Liver (tissue), 9 donors: ENCODE measurements around the gene TPRA1. TPM values are rescaled to one million over a fixed set of nuclear protein-coding genes. Genes with fewer than 3 reads are reported as not detected.

ENCODE experiments used
- DNase-seq: peaks from one replicate; pipeline ENCODE4 v3.0.0-alpha.2; 2017; ENCODE audit warnings: low spot score
- H3K27ac ChIP-seq, 2 donors: one replicate each; pipeline ENCODE4 v1.7.0; 2013; ENCODE audit warnings: inconsistent platforms in 2 of 2, low read length in 2 of 2, control low read depth in 1 of 2, low read depth in 1 of 2, mild to moderate bottlenecking in 1 of 2
- H3K27me3 ChIP-seq, 4 donors: one replicate each; pipeline versions ENCODE4 v1.6.1 to v1.7.0; 2013; ENCODE audit warnings: low read length in 3 of 4, inconsistent platforms in 1 of 4, mild to moderate bottlenecking in 1 of 4, moderate library complexity in 1 of 4; ENCODE audit not compliant: control insufficient read depth in 4 of 4, insufficient read depth in 4 of 4
- H3K36me3 ChIP-seq, 4 donors: one replicate each; pipeline versions ENCODE4 v1.6.1 to v1.7.0; 2013; ENCODE audit warnings: low read length in 3 of 4, mild to moderate bottlenecking in 3 of 4, low read depth in 1 of 4, moderate library complexity in 1 of 4; ENCODE audit not compliant: control insufficient read depth in 4 of 4, insufficient read depth in 3 of 4
- H3K4me1 ChIP-seq, 4 donors: one replicate each; pipeline versions ENCODE4 v1.6.1 to v1.7.0; 2013; ENCODE audit warnings: low read length in 3 of 4, mild to moderate bottlenecking in 3 of 4, moderate library complexity in 1 of 4; ENCODE audit not compliant: control insufficient read depth in 4 of 4, insufficient read depth in 4 of 4
- H3K4me3 ChIP-seq, 3 donors: one replicate each; pipeline versions ENCODE4 v1.6.1 to v1.7.0; 2013; ENCODE audit warnings: low read length in 3 of 3, control low read depth in 1 of 3, low read depth in 1 of 3, mild to moderate bottlenecking in 1 of 3
- H3K9ac ChIP-seq, 2 donors: one replicate each; pipeline ENCODE4 v1.7.0; 2013; ENCODE audit warnings: low read length in 2 of 2, mild to moderate bottlenecking in 2 of 2, moderate library complexity in 2 of 2, control low read depth in 1 of 2, low read depth in 1 of 2
- H3K9me3 ChIP-seq, 4 donors: one replicate each; pipeline versions ENCODE4 v1.6.1 to v1.7.0; 2013; ENCODE audit warnings: low read length in 3 of 4; ENCODE audit not compliant: control insufficient read depth in 4 of 4
- ATF3 ChIP-seq: IDR thresholded peaks from 2 replicates; pipeline ENCODE4 v1.6.1; 2016; ENCODE audit warnings: antibody characterized with exemption
- CTCF ChIP-seq: fragments of 150-350 bp; IDR thresholded peaks from 2 replicates; pipeline ENCODE4 v1.5.1; 2017; ENCODE audit warnings: improper control_type of control experiment, low read depth, low read length; ENCODE audit not compliant: missing input control
- EGR1 ChIP-seq, 2 donors: IDR thresholded peaks; 2 replicates each; pipeline ENCODE4 v1.6.1; 2016 to 2018; ENCODE audit warnings: antibody characterized with exemption in 2 of 2, low read depth in 2 of 2
- FOXA1 ChIP-seq: IDR thresholded peaks from 2 replicates; pipeline ENCODE4 v1.6.1; 2016; ENCODE audit warnings: antibody characterized with exemption
- FOXA2 ChIP-seq: IDR thresholded peaks from 2 replicates; pipeline ENCODE4 v1.6.1; 2016; ENCODE audit warnings: antibody characterized with exemption
- GABPA ChIP-seq, 2 donors: IDR thresholded peaks in 1 of 2; conservative IDR thresholded peaks in 1 of 2; 2 replicates each; pipeline ENCODE4 v1.6.1; 2016; ENCODE audit warnings: antibody characterized with exemption in 2 of 2, mild to moderate bottlenecking in 1 of 2, moderate library complexity in 1 of 2
- HNF4A ChIP-seq, 2 donors: conservative IDR thresholded peaks; 2 replicates each; pipeline ENCODE4 v1.6.1; 2016; ENCODE audit warnings: antibody characterized with exemption in 2 of 2, mild to moderate bottlenecking in 2 of 2
- HNF4G ChIP-seq: IDR thresholded peaks from 2 replicates; pipeline ENCODE4 v1.6.1; 2016; ENCODE audit warnings: antibody characterized with exemption
- JUND ChIP-seq, 2 donors: IDR thresholded peaks; 2 replicates each; pipeline ENCODE4 v1.6.1; 2016; ENCODE audit warnings: antibody characterized with exemption in 2 of 2
- MAX ChIP-seq: IDR thresholded peaks from 2 replicates; pipeline ENCODE4 v1.6.1; 2016; ENCODE audit warnings: antibody characterized with exemption
- NR2F2 ChIP-seq: IDR thresholded peaks from 2 replicates; pipeline ENCODE4 v1.6.1; 2016; ENCODE audit warnings: antibody characterized with exemption
- RAD21 ChIP-seq, 2 donors: IDR thresholded peaks; 2 replicates each; pipeline ENCODE4 v1.6.1; 2016; ENCODE audit warnings: antibody characterized with exemption in 2 of 2, mild to moderate bottlenecking in 2 of 2
- REST ChIP-seq: IDR thresholded peaks from 2 replicates; pipeline ENCODE4 v1.6.1; 2016; ENCODE audit warnings: antibody characterized with exemption, mild to moderate bottlenecking
- RXRA ChIP-seq, 2 donors: IDR thresholded peaks; 2 replicates each; pipeline ENCODE4 v1.6.1; 2017 to 2018; ENCODE audit warnings: antibody characterized with exemption in 2 of 2, mild to moderate bottlenecking in 1 of 2
- SP1 ChIP-seq: IDR thresholded peaks from 2 replicates; pipeline ENCODE4 v1.6.1; 2018; ENCODE audit warnings: antibody characterized with exemption, mild to moderate bottlenecking
- TAF1 ChIP-seq: conservative IDR thresholded peaks from 2 replicates; pipeline ENCODE4 v1.6.1; 2016; ENCODE audit warnings: antibody characterized with exemption, mild to moderate bottlenecking
- YY1 ChIP-seq: IDR thresholded peaks from 2 replicates; pipeline ENCODE4 v1.6.1; 2016; ENCODE audit warnings: antibody characterized with exemption, mild to moderate bottlenecking
- WGBS: extraction: QIAGEN DNeasy Blood & Tissue Kit; methylation state at CpG from one replicate; pipeline ENCODE4 v1.1.7; 2013; 5-methylcytosine and 5-hydroxymethylcytosine counted together
- polyA plus RNA-seq, 2 donors: library from polyadenylated mRNA; stranded (reverse) in 1 of 2; unstranded in 1 of 2; fragments of 200-250 nt in 1 of 2; fragments of >200 nt in 1 of 2; fragmentation: Nextera tagmentation in 1 of 2; extraction: Ambion mirVana in 1 of 2; gene quantifications; one replicate each; pipeline versions ENCODE4 v1.2.1 to v1.2.3, GENCODE V29; 2013 to 2015
- total RNA-seq, 2 donors: library from RNA; depleted of rRNA; stranded (reverse); fragments of >200 nt; gene quantifications; one replicate each; pipeline ENCODE4 v1.2.3, GENCODE V29; 2014
- TF ChIP-seq, protein P1 (sequence below): IDR thresholded peaks from 2 replicates; pipeline ENCODE4 v1.6.1; 2016; ENCODE audit warnings: antibody characterized with exemption
- donor health status: healthy.
- donor health status: healthy.
- donor health status: healthy.
- donor health status: healthy.
- donor health status: healthy.

The TPRA1 gene
- total and polyA plus RNA-seq, 4 donors, result 17.3 to 27.1 (median 21.3) TPM

- WGBS, result 87% methylated on average over 5 of the region's 5 CpGs
- no peak overlapping the region for H3K27ac ChIP-seq
- TF ChIP-seq ATF3 (no peak), RXRA (IDR thresholded peaks at IDR 0.05) (no peak), REST (no peak)
- peak; percentile 50 for DNase-seq
- H3K9ac ChIP-seq, result no peak overlapping the region
- H3K9me3 ChIP-seq, result no peaks in the 10 kb centered on the region
- no peak overlapping the region for H3K4me3 ChIP-seq
- peaks cover 8 to 23% (median 18%) of the 10 kb centered on the region in 4 donors for H3K4me1 ChIP-seq
- no peaks in the 10 kb centered on the region for H3K27me3 ChIP-seq
- no peaks in the 10 kb centered on the region for H3K36me3 ChIP-seq
Observed at GRCh38 chr3:127593178-127593577, 2.6 kb upstream of the TPRA1 start.

DNA sequence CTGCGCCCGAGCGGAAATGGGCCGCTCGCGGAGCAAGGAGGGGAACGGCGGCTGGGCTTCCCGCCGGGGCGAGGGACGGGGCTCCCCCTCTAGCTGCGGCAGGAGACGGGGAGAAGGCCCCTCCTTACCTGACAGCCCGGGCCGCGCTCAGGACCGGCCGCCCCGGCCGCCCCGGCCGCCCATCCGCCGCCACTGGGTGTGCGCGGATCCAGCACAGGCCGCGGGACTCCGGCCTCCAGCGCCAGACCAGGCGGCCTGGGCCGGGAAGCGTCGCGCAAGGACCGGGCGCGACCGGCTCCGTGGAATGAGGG is 296 bp downstream of the TPRA1 start:
- DNase-seq, result peak; percentile 47
- Histone ChIP-seq H3K36me3 (no peaks in the 10 kb centered on the region), H3K9ac (peak overlapping the region; percentile 72 to 93), H3K4me3 (peak overlapping the region; percentile 72 to 86 (median 85)), H3K4me1 (peaks cover 5 to 29% (median 23%) of the 10 kb centered on the region in 4 donors), H3K27me3 (no peaks in the 10 kb centered on the region), H3K9me3 (no peaks in the 10 kb centered on the region), H3K27ac (peak overlapping the region; percentile 88)
- under 1% methylated on average over 41 of the region's 41 CpGs for WGBS
- TF ChIP-seq RAD21 (IDR thresholded peaks at IDR 0.05) (no peak), FOXA1 (no peak), RXRA (IDR thresholded peaks at IDR 0.05) (no peak), FOXA2 (no peak), YY1 (no peak), MAX (no peak), HNF4A (conservative IDR thresholded peaks at IDR 0.05) (no peak), JUND (IDR thresholded peaks at IDR 0.05) (no peak), SP1 (no peak), CTCF (no peak), REST (no peak), TAF1 (no peak), GABPA (IDR thresholded peaks at IDR 0.05 in 1 of 2, conservative IDR thresholded peaks at IDR 0.05 in 1 of 2) (no peak), HNF4G (no peak), ATF3 (no peak), NR2F2 (no peak), EGR1 (IDR thresholded peaks at IDR 0.05; ENCODE audit: low read depth in 2 of 2) (no peak)
- TF ChIP-seq, protein P1, sequence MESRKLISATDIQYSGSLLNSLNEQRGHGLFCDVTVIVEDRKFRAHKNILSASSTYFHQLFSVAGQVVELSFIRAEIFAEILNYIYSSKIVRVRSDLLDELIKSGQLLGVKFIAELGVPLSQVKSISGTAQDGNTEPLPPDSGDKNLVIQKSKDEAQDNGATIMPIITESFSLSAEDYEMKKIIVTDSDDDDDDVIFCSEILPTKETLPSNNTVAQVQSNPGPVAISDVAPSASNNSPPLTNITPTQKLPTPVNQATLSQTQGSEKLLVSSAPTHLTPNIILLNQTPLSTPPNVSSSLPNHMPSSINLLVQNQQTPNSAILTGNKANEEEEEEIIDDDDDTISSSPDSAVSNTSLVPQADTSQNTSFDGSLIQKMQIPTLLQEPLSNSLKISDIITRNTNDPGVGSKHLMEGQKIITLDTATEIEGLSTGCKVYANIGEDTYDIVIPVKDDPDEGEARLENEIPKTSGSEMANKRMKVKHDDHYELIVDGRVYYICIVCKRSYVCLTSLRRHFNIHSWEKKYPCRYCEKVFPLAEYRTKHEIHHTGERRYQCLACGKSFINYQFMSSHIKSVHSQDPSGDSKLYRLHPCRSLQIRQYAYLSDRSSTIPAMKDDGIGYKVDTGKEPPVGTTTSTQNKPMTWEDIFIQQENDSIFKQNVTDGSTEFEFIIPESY, result no peak
